DND-41 (cell line): ENCODE results near the gene CFAP141.

Experiments used
- CTCF ChIP-seq: IDR thresholded peaks from 2 replicates; pipeline ENCODE4 v1.5.1; 2012; ENCODE audit warnings: borderline replicate concordance, low read length, moderate library complexity, mild to moderate bottlenecking; ENCODE audit not compliant: poor library complexity, severe bottlenecking; ENCODE audit errors: extremely low read depth
- EZH2 ChIP-seq: IDR thresholded peaks from 3 replicates; pipeline ENCODE4 v1.6.1; 2012; ENCODE audit warnings: borderline replicate concordance, low read depth, mild to moderate bottlenecking, moderate library complexity, low read length, inconsistent platforms; ENCODE audit not compliant: severe bottlenecking

DNA sequence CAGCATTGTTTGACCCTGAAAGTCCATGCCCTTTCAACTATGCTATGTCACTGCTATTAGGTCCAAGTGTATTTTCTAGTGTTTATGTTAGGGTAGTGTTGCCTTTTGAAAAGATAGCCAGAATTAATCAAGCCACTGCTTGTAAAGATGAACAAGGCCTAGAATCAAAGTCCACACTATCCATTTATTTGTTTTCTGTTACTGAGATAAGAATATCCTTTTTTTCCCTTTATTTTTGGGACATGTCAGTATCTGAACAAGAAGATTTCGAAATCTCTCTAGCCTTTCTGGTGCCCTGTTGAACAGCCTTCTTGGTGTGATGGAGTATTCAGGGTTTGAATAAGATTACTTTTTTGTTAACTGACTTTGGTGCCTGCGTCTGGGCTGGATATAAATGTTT is 31.3 kb upstream of the CFAP141 start:
- TF ChIP-seq CTCF (no peak), EZH2 (no peak)
